ENCODE results near the gene NEGR1.

The NEGR1 gene

GRCh38 chr1:71721532-71721931 is 560.8 kb downstream of the NEGR1 start:
- in situ Hi-C loops (cut with MboI; ENCODE audit: low pct_unique_long_range_greater_than_20kb, low sequenced_read_pairs, unreplicated experiment), result no loop called here
- TF ChIP-seq, protein P1, sequence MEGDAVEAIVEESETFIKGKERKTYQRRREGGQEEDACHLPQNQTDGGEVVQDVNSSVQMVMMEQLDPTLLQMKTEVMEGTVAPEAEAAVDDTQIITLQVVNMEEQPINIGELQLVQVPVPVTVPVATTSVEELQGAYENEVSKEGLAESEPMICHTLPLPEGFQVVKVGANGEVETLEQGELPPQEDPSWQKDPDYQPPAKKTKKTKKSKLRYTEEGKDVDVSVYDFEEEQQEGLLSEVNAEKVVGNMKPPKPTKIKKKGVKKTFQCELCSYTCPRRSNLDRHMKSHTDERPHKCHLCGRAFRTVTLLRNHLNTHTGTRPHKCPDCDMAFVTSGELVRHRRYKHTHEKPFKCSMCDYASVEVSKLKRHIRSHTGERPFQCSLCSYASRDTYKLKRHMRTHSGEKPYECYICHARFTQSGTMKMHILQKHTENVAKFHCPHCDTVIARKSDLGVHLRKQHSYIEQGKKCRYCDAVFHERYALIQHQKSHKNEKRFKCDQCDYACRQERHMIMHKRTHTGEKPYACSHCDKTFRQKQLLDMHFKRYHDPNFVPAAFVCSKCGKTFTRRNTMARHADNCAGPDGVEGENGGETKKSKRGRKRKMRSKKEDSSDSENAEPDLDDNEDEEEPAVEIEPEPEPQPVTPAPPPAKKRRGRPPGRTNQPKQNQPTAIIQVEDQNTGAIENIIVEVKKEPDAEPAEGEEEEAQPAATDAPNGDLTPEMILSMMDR (IDR thresholded peaks at IDR 0.05; ENCODE audit: extremely low read depth, insufficient read depth, missing control alignments), result no peak
- DNase-seq (ENCODE audit: low spot score), result no peak

- in situ Hi-C loops (cut with MboI; ENCODE audit: low pct_unique_long_range_greater_than_20kb, low sequenced_read_pairs, unreplicated experiment), result no loop called here
- no peak for DNase-seq (ENCODE audit: low spot score)
- TF ChIP-seq, protein P1 (IDR thresholded peaks at IDR 0.05; ENCODE audit: extremely low read depth, insufficient read depth, missing control alignments), result no peak
Observed at GRCh38 chr1:71719330-71719729, 563.0 kb downstream of the NEGR1 start.

GRCh38 chr1:71717186-71717585 is 565.2 kb downstream of the NEGR1 start:
- DNase-seq (ENCODE audit: low spot score), result no peak
- TF ChIP-seq, protein P1 (IDR thresholded peaks at IDR 0.05; ENCODE audit: extremely low read depth, insufficient read depth, missing control alignments), result no peak
- in situ Hi-C loops (cut with MboI; ENCODE audit: low pct_unique_long_range_greater_than_20kb, low sequenced_read_pairs, unreplicated experiment), result no loop called here

DNA sequence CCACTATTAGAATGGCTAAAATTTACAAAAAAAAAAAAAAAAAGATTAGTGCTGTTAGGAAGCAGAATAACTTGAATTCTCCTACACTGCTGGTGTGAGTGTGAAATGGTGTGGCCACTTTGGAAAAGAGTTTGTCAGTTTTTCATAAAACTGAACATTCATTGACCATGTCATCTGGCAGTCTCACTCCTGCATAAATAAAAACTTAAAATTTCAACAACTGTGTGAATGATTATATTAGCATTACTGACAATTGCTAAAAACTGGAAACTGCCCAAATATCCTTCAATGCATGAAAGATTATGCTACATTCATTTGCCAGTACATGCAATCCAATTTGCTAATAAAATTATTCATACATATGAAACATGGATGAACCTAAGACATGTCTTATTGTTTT is 570.9 kb downstream of the NEGR1 start:
- TF ChIP-seq, protein P1 (IDR thresholded peaks at IDR 0.05; ENCODE audit: extremely low read depth, insufficient read depth, missing control alignments), result no peak
- DNase-seq (ENCODE audit: low spot score), result no peak
- in situ Hi-C loops (cut with MboI; ENCODE audit: low pct_unique_long_range_greater_than_20kb, low sequenced_read_pairs, unreplicated experiment), result no loop called here

- in situ Hi-C loops (cut with MboI; ENCODE audit: low pct_unique_long_range_greater_than_20kb, low sequenced_read_pairs, unreplicated experiment), result no loop called here
- TF ChIP-seq, protein P1 (IDR thresholded peaks at IDR 0.05; ENCODE audit: extremely low read depth, insufficient read depth, missing control alignments), result no peak
- no peak for DNase-seq (ENCODE audit: low spot score)
Observed at GRCh38 chr1:71706029-71706671, 576.2 kb downstream of the NEGR1 start.

GRCh38 chr1:71698186-71698585 is 584.2 kb downstream of the NEGR1 start:
- in situ Hi-C loops (cut with MboI; ENCODE audit: low pct_unique_long_range_greater_than_20kb, low sequenced_read_pairs, unreplicated experiment), result no loop called here
- DNase-seq (ENCODE audit: low spot score), result no peak
- TF ChIP-seq, protein P1 (IDR thresholded peaks at IDR 0.05; ENCODE audit: extremely low read depth, insufficient read depth, missing control alignments), result no peak

Measured in GM13977 (cell line).